ENCODE results near the gene SMR3B. TPM values are rescaled to one million over a fixed set of nuclear protein-coding genes. Genes with fewer than 3 reads are reported as not detected.

SMR3B gene
- total and polyA plus RNA-seq, 4 donors = not detected

DNA sequence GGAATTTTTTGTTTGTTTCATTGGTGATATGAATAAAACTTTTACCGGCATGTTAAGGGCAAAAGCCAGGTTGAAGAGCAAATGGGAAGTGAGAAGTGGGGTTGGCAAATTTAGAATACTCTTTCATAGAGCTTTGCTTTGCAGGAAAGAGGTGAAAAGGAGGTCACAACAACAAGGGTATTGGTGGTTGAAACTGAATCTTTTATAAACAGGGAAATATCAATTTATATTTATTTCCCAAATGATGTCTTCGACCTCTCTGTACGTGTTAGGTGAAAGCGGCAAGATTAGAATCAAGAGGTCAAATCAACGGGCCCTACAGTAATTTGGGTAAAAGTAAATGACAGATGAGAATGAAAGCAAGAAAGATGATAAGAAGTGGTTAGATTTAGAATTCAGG lies 18.9 kb upstream of the SMR3B start:
- WGBS, 2 donors = 83 to 90% methylated on average over 5 of the region's 5 CpGs
- Histone ChIP-seq H3K27me3 (ENCODE audit: control insufficient read depth in 3 of 3, insufficient read depth in 3 of 3, low read length in 2 of 3) (no peaks in the 10 kb centered on the region), H3K4me3 (no peak overlapping the region), H3K36me3 (ENCODE audit: control insufficient read depth in 4 of 4, insufficient read depth in 4 of 4, low read length in 4 of 4) (no peaks in the 10 kb centered on the region), H3K9me3 (ENCODE audit: control insufficient read depth in 4 of 4, insufficient read depth in 3 of 4, low read length in 3 of 4) (no peaks in the 10 kb centered on the region), H3K9ac (ENCODE audit: insufficient read depth in 1 of 2, low read length in 2 of 2) (no peak overlapping the region), H3K27ac (ENCODE audit: low read depth in 1 of 2, low read length in 1 of 2) (no peak overlapping the region), H3K4me1 (ENCODE audit: control insufficient read depth in 5 of 5, insufficient read depth in 5 of 5, low read length in 5 of 5) (no peaks in the 10 kb centered on the region)
- TF ChIP-seq, protein P1, sequence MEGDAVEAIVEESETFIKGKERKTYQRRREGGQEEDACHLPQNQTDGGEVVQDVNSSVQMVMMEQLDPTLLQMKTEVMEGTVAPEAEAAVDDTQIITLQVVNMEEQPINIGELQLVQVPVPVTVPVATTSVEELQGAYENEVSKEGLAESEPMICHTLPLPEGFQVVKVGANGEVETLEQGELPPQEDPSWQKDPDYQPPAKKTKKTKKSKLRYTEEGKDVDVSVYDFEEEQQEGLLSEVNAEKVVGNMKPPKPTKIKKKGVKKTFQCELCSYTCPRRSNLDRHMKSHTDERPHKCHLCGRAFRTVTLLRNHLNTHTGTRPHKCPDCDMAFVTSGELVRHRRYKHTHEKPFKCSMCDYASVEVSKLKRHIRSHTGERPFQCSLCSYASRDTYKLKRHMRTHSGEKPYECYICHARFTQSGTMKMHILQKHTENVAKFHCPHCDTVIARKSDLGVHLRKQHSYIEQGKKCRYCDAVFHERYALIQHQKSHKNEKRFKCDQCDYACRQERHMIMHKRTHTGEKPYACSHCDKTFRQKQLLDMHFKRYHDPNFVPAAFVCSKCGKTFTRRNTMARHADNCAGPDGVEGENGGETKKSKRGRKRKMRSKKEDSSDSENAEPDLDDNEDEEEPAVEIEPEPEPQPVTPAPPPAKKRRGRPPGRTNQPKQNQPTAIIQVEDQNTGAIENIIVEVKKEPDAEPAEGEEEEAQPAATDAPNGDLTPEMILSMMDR (IDR thresholded peaks at IDR 0.05; ENCODE audit: control extremely low read depth, extremely low read depth) = no peak
- ATAC-seq (ENCODE audit: insufficient read depth, low FRiP score) = no peak
- no peak for DNase-seq

DNA sequence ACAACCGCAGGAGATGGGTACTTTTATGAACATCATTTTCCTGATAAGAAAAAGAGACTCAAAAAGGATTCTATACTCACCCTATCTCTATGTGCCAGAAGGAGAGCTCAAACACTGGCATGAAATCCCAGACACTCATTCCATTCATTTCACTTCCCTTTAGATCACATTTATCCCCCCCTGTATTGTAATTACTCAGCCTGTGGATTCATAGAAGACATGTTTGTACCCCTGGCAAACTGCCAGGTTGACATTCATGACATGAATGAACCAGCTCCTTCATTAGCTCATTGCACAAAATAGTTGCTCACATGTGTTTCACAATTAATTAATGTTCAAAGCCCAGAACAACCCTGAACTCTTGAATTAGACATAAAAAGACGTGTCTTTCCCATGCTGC lies 17.5 kb upstream of the SMR3B start:
- TF ChIP-seq, protein P1 (IDR thresholded peaks at IDR 0.05; ENCODE audit: control extremely low read depth, extremely low read depth) = no peak
- no peak overlapping the region for H3K9ac ChIP-seq (ENCODE audit: insufficient read depth in 1 of 2, low read length in 2 of 2)
- no peaks in the 10 kb centered on the region for H3K9me3 ChIP-seq (ENCODE audit: control insufficient read depth in 4 of 4, insufficient read depth in 3 of 4, low read length in 3 of 4)
- DNase-seq (peak in 1 of 3 donors; percentile 26), ATAC-seq (ENCODE audit: insufficient read depth, low FRiP score) (no peak)
- no peaks in the 10 kb centered on the region for H3K36me3 ChIP-seq (ENCODE audit: control insufficient read depth in 4 of 4, insufficient read depth in 4 of 4, low read length in 4 of 4)
- 46 to 69% methylated on average over 2 of the region's 2 CpGs for whole genome bisulfite sequencing, 2 donors
- no peaks in the 10 kb centered on the region for H3K27me3 ChIP-seq (ENCODE audit: control insufficient read depth in 3 of 3, insufficient read depth in 3 of 3, low read length in 2 of 3)
- no peaks in the 10 kb centered on the region for H3K4me1 ChIP-seq (ENCODE audit: control insufficient read depth in 5 of 5, insufficient read depth in 5 of 5, low read length in 5 of 5)
- no peak overlapping the region for H3K27ac ChIP-seq (ENCODE audit: low read depth in 1 of 2, low read length in 1 of 2)
- H3K4me3 ChIP-seq = no peak overlapping the region

DNA sequence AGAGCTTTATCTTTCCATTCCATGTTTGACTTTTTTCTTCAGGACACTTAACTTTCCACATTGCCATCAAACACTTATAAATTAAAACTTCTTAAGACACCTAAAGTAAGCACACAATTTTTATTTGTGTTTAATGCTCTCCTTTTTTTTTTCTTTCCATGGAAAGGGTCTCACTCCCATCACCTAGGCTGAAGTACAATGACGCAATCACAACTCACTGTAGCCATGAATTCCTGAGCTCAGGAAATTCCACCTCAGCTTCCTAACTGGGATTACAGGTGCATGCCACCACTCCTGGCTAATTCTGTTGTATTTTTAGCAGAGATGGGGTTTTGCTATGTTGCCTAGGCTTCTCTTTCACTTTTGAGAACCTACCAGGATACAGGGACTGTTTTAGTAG lies 15.1 kb upstream of the SMR3B start:
- H3K9ac ChIP-seq (ENCODE audit: insufficient read depth in 1 of 2, low read length in 2 of 2) = no peak overlapping the region
- no peak overlapping the region for H3K27ac ChIP-seq (ENCODE audit: low read depth in 1 of 2, low read length in 1 of 2)
- DNase-seq (no peak), ATAC-seq (ENCODE audit: insufficient read depth, low FRiP score) (no peak)
- no peaks in the 10 kb centered on the region for H3K36me3 ChIP-seq (ENCODE audit: control insufficient read depth in 4 of 4, insufficient read depth in 4 of 4, low read length in 4 of 4)
- TF ChIP-seq, protein P1 (IDR thresholded peaks at IDR 0.05; ENCODE audit: control extremely low read depth, extremely low read depth) = no peak
- H3K4me3 ChIP-seq = no peak overlapping the region
- no peaks in the 10 kb centered on the region for H3K27me3 ChIP-seq (ENCODE audit: control insufficient read depth in 3 of 3, insufficient read depth in 3 of 3, low read length in 2 of 3)
- 87 to 96% methylated on average over 1 of the region's 1 CpG for WGBS, 2 donors
- H3K4me1 ChIP-seq (ENCODE audit: control insufficient read depth in 5 of 5, insufficient read depth in 5 of 5, low read length in 5 of 5) = no peaks in the 10 kb centered on the region
- H3K9me3 ChIP-seq (ENCODE audit: control insufficient read depth in 4 of 4, insufficient read depth in 3 of 4, low read length in 3 of 4) = no peaks in the 10 kb centered on the region

DNA sequence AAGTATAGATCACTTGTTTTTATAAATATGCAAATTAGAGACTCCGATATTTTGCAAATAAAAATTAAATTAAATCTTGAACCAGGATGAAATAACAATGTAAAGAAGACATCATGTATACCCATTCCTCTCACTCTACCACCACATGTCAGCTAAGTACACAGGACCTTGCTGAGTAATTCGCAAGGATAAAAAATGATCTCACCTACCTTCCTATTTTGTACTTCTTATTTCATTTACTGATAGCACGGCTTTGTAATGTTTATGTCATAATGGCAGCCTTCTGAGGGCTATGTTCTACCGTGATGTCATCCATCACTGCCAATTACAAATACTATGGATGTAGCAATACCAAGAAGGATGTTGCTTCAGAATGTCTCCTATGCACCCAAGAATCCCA lies 10.9 kb upstream of the SMR3B start:
- TF ChIP-seq, protein P1 (IDR thresholded peaks at IDR 0.05; ENCODE audit: control extremely low read depth, extremely low read depth) = no peak
- Histone ChIP-seq H3K27me3 (ENCODE audit: control insufficient read depth in 3 of 3, insufficient read depth in 3 of 3, low read length in 2 of 3) (no peaks in the 10 kb centered on the region), H3K9me3 (ENCODE audit: control insufficient read depth in 4 of 4, insufficient read depth in 3 of 4, low read length in 3 of 4) (no peaks in the 10 kb centered on the region), H3K4me3 (no peak overlapping the region), H3K36me3 (ENCODE audit: control insufficient read depth in 4 of 4, insufficient read depth in 4 of 4, low read length in 4 of 4) (no peaks in the 10 kb centered on the region), H3K9ac (ENCODE audit: insufficient read depth in 1 of 2, low read length in 2 of 2) (no peak overlapping the region), H3K4me1 (ENCODE audit: control insufficient read depth in 5 of 5, insufficient read depth in 5 of 5, low read length in 5 of 5) (no peaks in the 10 kb centered on the region), H3K27ac (ENCODE audit: low read depth in 1 of 2, low read length in 1 of 2) (no peak overlapping the region)
- DNase-seq (no peak), ATAC-seq (ENCODE audit: insufficient read depth, low FRiP score) (no peak)
- 86 to 87% methylated on average over 4 of the region's 4 CpGs for WGBS, 2 donors
